H1 (cell line): ENCODE results near the gene C15orf62. TPM values are rescaled to one million over a fixed set of nuclear protein-coding genes. Genes with fewer than 3 reads are reported as not detected.

Experiments
- CTCF ChIA-PET: fragments of 300-600 bp; sonication (Branson Sonifier 250); formaldehyde crosslinking; loops from one replicate; lab custom pipeline; 2021; ENCODE audit not compliant: partially characterized antibody; lab: Charles Lee
- POLR2A ChIA-PET: fragments of 300-600 bp; sonication (Branson Sonifier 250); formaldehyde crosslinking; loops from one replicate; lab custom pipeline; 2021; ENCODE audit warnings: inconsistent platforms; ENCODE audit not compliant: partially characterized antibody; lab: Charles Lee
- DNase-seq, 2 experiments: peaks; one replicate each; pipeline versions ENCODE4 v3.0.0 to v3.0.0-alpha.2; 2010 to 2022; ENCODE audit warnings: low spot score in 2 of 2, low read depth in 1 of 2, mixed read lengths in 1 of 2
- FAIRE-seq: peaks from 2 replicates; lab custom pipeline; 2011; peaks lifted over from hg19 to GRCh38; lab: Jason Lieb, UNC
- H2AFZ ChIP-seq: 2 replicates; pipeline ENCODE4 v1.8.1; 2012; ENCODE audit warnings: low read length, inconsistent platforms
- H2AK5ac ChIP-seq: 2 replicates; pipeline ENCODE4 v1.6.1; 2013; ENCODE audit warnings: low read depth, low read length
- H2BK120ac ChIP-seq: replicated peaks from 2 replicates; pipeline ENCODE3; 2013; ENCODE audit warnings: low read depth, low read length, inconsistent platforms
- H2BK12ac ChIP-seq: 2 replicates; pipeline ENCODE4 v1.6.1; 2013; ENCODE audit warnings: low read depth, low read length
- H2BK15ac ChIP-seq: 2 replicates; pipeline ENCODE4 v1.6.1; 2013; ENCODE audit warnings: low read length
- H2BK20ac ChIP-seq: 2 replicates; pipeline ENCODE4 v1.6.1; 2013; ENCODE audit warnings: low read length
- H2BK5ac ChIP-seq: 2 replicates; pipeline ENCODE4 v1.6.1; 2013; ENCODE audit warnings: low read depth, low read length
- H3K14ac ChIP-seq: 2 replicates; pipeline ENCODE4 v1.6.1; 2013; ENCODE audit warnings: inconsistent platforms; ENCODE audit not compliant: insufficient read length
- H3K18ac ChIP-seq: 2 replicates; pipeline ENCODE4 v1.6.1; 2013; ENCODE audit warnings: low read length; ENCODE audit errors: extremely low read depth
- H3K23ac ChIP-seq: 2 replicates; pipeline ENCODE4 v1.6.1; 2013; ENCODE audit warnings: inconsistent platforms; ENCODE audit not compliant: insufficient read length
- H3K23me2 ChIP-seq: 2 replicates; pipeline ENCODE4 v1.6.1; 2013; ENCODE audit warnings: low read depth, low read length
- H3K27ac ChIP-seq: 2 replicates; pipeline ENCODE4 v1.6.1; 2011; ENCODE audit warnings: low read depth, low read length, inconsistent platforms
- H3K27me3 ChIP-seq, 4 experiments: replicated peaks in 1 of 4; 1 replicate in 1 of 4; 2 replicates in 3 of 4; pipeline versions ENCODE4 v1.6.1 to v1.8.1; 2011 to 2013; ENCODE audit warnings: low read length in 3 of 4, mild to moderate bottlenecking in 3 of 4, inconsistent platforms in 2 of 4, mixed read lengths in 2 of 4, moderate library complexity in 1 of 4; ENCODE audit not compliant: control insufficient read depth in 3 of 4, insufficient read depth in 3 of 4; ENCODE audit errors: extremely low read depth in 1 of 4
- H3K36me3 ChIP-seq, 4 experiments: 2 replicates each; pipeline versions ENCODE4 v1.6.1 to v1.8.1; 2011 to 2013; ENCODE audit warnings: mild to moderate bottlenecking in 4 of 4, low read length in 3 of 4, moderate library complexity in 2 of 4, control low read depth in 1 of 4, inconsistent platforms in 1 of 4; ENCODE audit not compliant: insufficient read depth in 4 of 4, control insufficient read depth in 2 of 4
- H3K4ac ChIP-seq: replicated peaks from 2 replicates; pipeline ENCODE3; 2013; ENCODE audit warnings: low read length, low read depth, mixed read lengths, inconsistent platforms; ENCODE audit not compliant: insufficient read length
- H3K4me1 ChIP-seq, 4 experiments: replicated peaks in 1 of 4; 1 replicate in 1 of 4; 2 replicates in 3 of 4; pipeline versions ENCODE4 v1.6.1 to v1.8.1; 2011 to 2013; ENCODE audit warnings: low read length in 3 of 4, inconsistent platforms in 2 of 4, mixed read lengths in 1 of 4; ENCODE audit not compliant: insufficient read depth in 4 of 4, control insufficient read depth in 3 of 4
- H3K4me2 ChIP-seq, 2 experiments: 2 replicates each; pipeline versions ENCODE4 v1.6.1 to v1.8.1; 2011 to 2013; ENCODE audit warnings: low read depth in 2 of 2, low read length in 2 of 2, control low read depth in 1 of 2, inconsistent platforms in 1 of 2, mild to moderate bottlenecking in 1 of 2; ENCODE audit not compliant: insufficient read depth in 1 of 2
- H3K4me3 ChIP-seq, 4 experiments: fragments of 200-600, 300-600 bp in 1 of 4; sonication (generic), shearing (Covaris generic), sonication (Bioruptor Twin) in 1 of 4; 2 replicates each; pipeline versions ENCODE4 v1.5.1 to v1.8.1; 2011 to 2016; ENCODE audit warnings: low read length in 4 of 4, low read depth in 3 of 4, control low read depth in 2 of 4, inconsistent platforms in 2 of 4, mild to moderate bottlenecking in 2 of 4, mixed read lengths in 1 of 4, moderate library complexity in 1 of 4; ENCODE audit not compliant: insufficient read depth in 2 of 4; ENCODE audit errors: extremely low read depth in 1 of 4
- H3K56ac ChIP-seq: replicated peaks from 2 replicates; pipeline ENCODE3; 2013; ENCODE audit warnings: low read depth, mild to moderate bottlenecking, mixed read lengths, low read length, inconsistent platforms; ENCODE audit not compliant: insufficient read length
- H3K79me1 ChIP-seq: 2 replicates; pipeline ENCODE4 v1.6.1; 2013; ENCODE audit warnings: low read depth, low read length, control low read depth
- H3K79me2 ChIP-seq, 2 experiments: 2 replicates each; pipeline versions ENCODE4 v1.6.1 to v1.8.1; 2012 to 2013; ENCODE audit warnings: low read length in 2 of 2, mild to moderate bottlenecking in 2 of 2, inconsistent platforms in 1 of 2; ENCODE audit not compliant: insufficient read depth in 2 of 2, control insufficient read depth in 1 of 2
- H3K9ac ChIP-seq, 4 experiments: replicated peaks in 1 of 4; 1 replicate in 1 of 4; 2 replicates in 3 of 4; pipeline versions ENCODE4 v1.6.1 to v1.8.1; 2011 to 2013; ENCODE audit warnings: low read depth in 3 of 4, low read length in 3 of 4, control low read depth in 2 of 4, mild to moderate bottlenecking in 2 of 4, moderate library complexity in 2 of 4, inconsistent platforms in 1 of 4; ENCODE audit errors: extremely low read depth in 1 of 4
- H3K9me3 ChIP-seq, 2 experiments: 2 replicates each; pipeline versions ENCODE4 v1.6.1 to v1.8.1; 2012 to 2013; ENCODE audit warnings: mild to moderate bottlenecking in 2 of 2, moderate library complexity in 2 of 2, control low read depth in 1 of 2, inconsistent platforms in 1 of 2, low read depth in 1 of 2, low read length in 1 of 2, mixed read lengths in 1 of 2; ENCODE audit not compliant: insufficient read depth in 2 of 2
- H4K20me1 ChIP-seq, 2 experiments: replicated peaks in 1 of 2; 2 replicates each; pipeline versions ENCODE3 to v1.8.1; 2011 to 2013; ENCODE audit warnings: inconsistent platforms in 2 of 2, low read length in 2 of 2, mild to moderate bottlenecking in 1 of 2; ENCODE audit not compliant: insufficient read depth in 2 of 2, control insufficient read depth in 1 of 2
- H4K5ac ChIP-seq: 2 replicates; pipeline ENCODE4 v1.6.1; 2013; ENCODE audit warnings: low read length, low read depth, mixed read lengths, inconsistent platforms; ENCODE audit not compliant: insufficient read length
- H4K8ac ChIP-seq: 2 replicates; pipeline ENCODE4 v1.8.0; 2013; ENCODE audit warnings: mild to moderate bottlenecking, moderate library complexity, low read length, inconsistent platforms; ENCODE audit not compliant: insufficient read depth; ENCODE audit errors: extremely low read depth
- H4K91ac ChIP-seq: replicated peaks from 2 replicates; pipeline ENCODE3; 2013; ENCODE audit warnings: low read length, mixed read lengths, inconsistent platforms; ENCODE audit not compliant: insufficient read length
- ASH2L ChIP-seq: fragments of 200-600, 300-600 bp; sonication (generic); IDR thresholded peaks from one replicate; pipeline ENCODE4 v1.7.1; 2017; ENCODE audit warnings: low read length
- ATF3 ChIP-seq: IDR thresholded peaks from 2 replicates; pipeline ENCODE4 v1.6.1; 2011; ENCODE audit warnings: low read depth, mild to moderate bottlenecking, low read length; ENCODE audit not compliant: insufficient read depth
- CHD2 ChIP-seq: IDR thresholded peaks from 2 replicates; pipeline ENCODE4 v1.6.1; 2012; ENCODE audit warnings: low read length, improper control_type of control experiment
- HDAC2 ChIP-seq, 2 experiments: fragments of 300-600 bp in 1 of 2; sonication (generic) in 1 of 2; IDR thresholded peaks; 2 replicates each; pipeline ENCODE4 v1.6.1; 2011 to 2012; ENCODE audit warnings: low read depth in 2 of 2, low read length in 2 of 2, mild to moderate bottlenecking in 2 of 2, moderate library complexity in 2 of 2, borderline replicate concordance in 1 of 2, inconsistent platforms in 1 of 2
- KDM4A ChIP-seq: IDR thresholded peaks from one replicate; pipeline ENCODE4 v1.7.1; 2012; ENCODE audit warnings: low read depth, mild to moderate bottlenecking, moderate library complexity, low read length, inconsistent platforms; ENCODE audit not compliant: severe bottlenecking
- MAX ChIP-seq: IDR thresholded peaks from 2 replicates; pipeline ENCODE4 v1.6.1; 2012; ENCODE audit warnings: inconsistent platforms
- PHF8 ChIP-seq: fragments of 200-600 bp; sonication (generic); conservative IDR thresholded peaks from 2 replicates; pipeline ENCODE4 v1.7.1; 2012; ENCODE audit warnings: low read depth, mild to moderate bottlenecking, inconsistent platforms, low read length, moderate library complexity
- POLR2A ChIP-seq, 2 experiments: IDR thresholded peaks; 1 replicate in 1 of 2; 2 replicates in 1 of 2; pipeline ENCODE4 v1.6.1; 2011; ENCODE audit warnings: low read depth in 2 of 2, low read length in 2 of 2, mild to moderate bottlenecking in 2 of 2; ENCODE audit errors: control extremely low read depth in 1 of 2
- POLR2AphosphoS5 ChIP-seq: IDR thresholded peaks from 2 replicates; pipeline ENCODE4 v1.6.1; 2011; ENCODE audit warnings: low read depth, low read length
- RXRA ChIP-seq: IDR thresholded peaks from 2 replicates; pipeline ENCODE4 v1.6.1; 2011; ENCODE audit warnings: low read depth, mild to moderate bottlenecking, low read length, moderate library complexity; ENCODE audit not compliant: insufficient read depth
- SP2 ChIP-seq: IDR thresholded peaks from 2 replicates; pipeline ENCODE4 v1.6.1; 2012; ENCODE audit warnings: mild to moderate bottlenecking, low read length, inconsistent platforms
- YY1 ChIP-seq: IDR thresholded peaks from 2 replicates; pipeline ENCODE4 v1.6.1; 2011; ENCODE audit warnings: low read depth, mild to moderate bottlenecking, low read length
- WGBS, 2 experiments: shearing (Covaris generic) in 1 of 2; methylation state at CpG; one replicate each; pipeline versions ENCODE4 v1.1.6 to v1.1.7; 2013 to 2015; ENCODE audit warnings: low lambda C conversion rate in 2 of 2, mixed read lengths in 2 of 2, inconsistent platforms in 1 of 2, low coverage in 1 of 2, missing lambda C conversion rate in 1 of 2; ENCODE audit not compliant: insufficient replicate concordance in 2 of 2, insufficient coverage in 1 of 2, insufficient read length in 1 of 2; ENCODE audit errors: extremely low coverage in 1 of 2, missing lambda C conversion rate in 1 of 2; 5-methylcytosine and 5-hydroxymethylcytosine counted together
- polyA plus RNA-seq, 7 experiments: library from polyadenylated mRNA; depleted of rRNA in 3 of 7; stranded (reverse) in 5 of 7; unstranded in 2 of 7; fragments of >200 nt in 5 of 7; fragments of 200-250 nt in 2 of 7; gene quantifications; 1 replicate in 5 of 7; 2 replicates in 1 of 7; 4 replicates in 1 of 7; pipeline versions ENCODE4 v1.2.1 to v1.2.3, GENCODE V29; 2011 to 2013; ENCODE audit warnings: missing spikeins in 2 of 7, mixed read lengths in 2 of 7
- total RNA-seq: library from RNA; stranded (reverse); fragmentation: NEBNext Ultra II Directional; extraction: Animal tissue kit (Norgen Biotek cat#: 25700); gene quantifications from 2 replicates; pipeline ENCODE4 v1.2.1, GENCODE V29; 2021

Gene C15orf62
- total and polyA plus RNA-seq, 2 of the 8 experiments (the other 6 are each of a cell fraction or from before 2014, with no cell fraction given), result 0.06 to 0.56 TPM

- no peak overlapping the region for H2BK120ac ChIP-seq
- H3K4me2 ChIP-seq, result no peak overlapping the region
- H3K14ac ChIP-seq, result no peak overlapping the region
- no peak overlapping the region for H3K56ac ChIP-seq
- no peak overlapping the region for H2AK5ac ChIP-seq
- H4K8ac ChIP-seq, result no peak overlapping the region
- H3K36me3 ChIP-seq, result no peaks in the 10 kb centered on the region
- H3K79me2 ChIP-seq, result no peaks in the 10 kb centered on the region
- no peaks in the 10 kb centered on the region for H3K9me3 ChIP-seq
- POLR2A ChIA-PET, result interaction anchor here (0.6 to 1.6 kb wide), 6 partner anchors 9 to 260 kb away, joined by 3 to 4 read pairs (median 3); no protein-coding TSS in a partner anchor
- no peak overlapping the region for H2BK15ac ChIP-seq
- H3K27me3 ChIP-seq, result peaks cover 0 to 7% (median 3%) of the 10 kb centered on the region in 4 experiments; a peak in 5 of 7 replicates
- no peak overlapping the region for H3K23ac ChIP-seq
- H3K23me2 ChIP-seq, result peaks cover 14% of the 10 kb centered on the region; the same call in 1 of the 2 replicates
- CTCF ChIA-PET, result interaction anchor here (0.8 to 15.3 kb wide), 4 partner anchors 13 to 98 kb away, joined by 3 to 184 read pairs (median 6); no protein-coding TSS in a partner anchor
- no peak for FAIRE-seq
- no peak overlapping the region for H3K9ac ChIP-seq
- no peak overlapping the region for H2BK12ac ChIP-seq
- no peaks in the 10 kb centered on the region for H3K79me1 ChIP-seq
- no peak overlapping the region for H2BK20ac ChIP-seq
- H3K18ac ChIP-seq, result no peak overlapping the region
- H3K4ac ChIP-seq, result no peak overlapping the region
- H4K5ac ChIP-seq, result no peak overlapping the region
- no peak overlapping the region for H3K27ac ChIP-seq
- H3K4me3 ChIP-seq, result no peak overlapping the region
- 98% methylated on average over 5 of the region's 5 CpGs; no CpG with 5 or more reads in 1 of the 2 experiments for WGBS, 2 experiments
- no peaks in the 10 kb centered on the region for H4K20me1 ChIP-seq
- no peak overlapping the region for H2AFZ ChIP-seq
- no peak for DNase-seq
- peaks cover 5 to 9% (median 7%) of the 10 kb centered on the region in 4 experiments; a peak in 5 of 7 replicates for H3K4me1 ChIP-seq
- no peak overlapping the region for H2BK5ac ChIP-seq
- no peak overlapping the region for H4K91ac ChIP-seq
- TF ChIP-seq ASH2L, result no peak
- TF ChIP-seq HDAC2 (IDR thresholded peaks at IDR 0.05; ENCODE audit: borderline replicate concordance in 1 of 2, low read depth in 2 of 2, low read length in 2 of 2), result no peak
- TF ChIP-seq YY1, result no peak
- no peak for TF ChIP-seq ATF3
- TF ChIP-seq PHF8, result no peak
- TF ChIP-seq RXRA, result no peak
- TF ChIP-seq KDM4A, result no peak
- TF ChIP-seq POLR2A (IDR thresholded peaks at IDR 0.05; ENCODE audit: control extremely low read depth in 1 of 2, low read depth in 2 of 2, low read length in 2 of 2), result no peak
- TF ChIP-seq SP2, result no peak
- TF ChIP-seq CHD2, result no peak
- TF ChIP-seq MAX, result no peak
- TF ChIP-seq POLR2AphosphoS5, result no peak
These were observed 9.8 kb upstream of the C15orf62 start for GRCh38 chr15:40759961-40760360.
